Keratinocyte (primary cell): ENCODE results near the gene TMEM40.

Source experiments
- CTCF ChIP-seq, 3 experiments: IDR thresholded peaks in 1 of 3; conservative IDR thresholded peaks in 1 of 3; optimal IDR thresholded peaks in 1 of 3; 2 replicates in 2 of 3; 3 replicates in 1 of 3; pipeline versions ENCODE3 to v1.5.1; 2011; ENCODE audit warnings: low read length in 3 of 3, mild to moderate bottlenecking in 3 of 3, moderate library complexity in 2 of 3, control low read depth in 1 of 3, inconsistent platforms in 1 of 3; ENCODE audit not compliant: insufficient read depth in 2 of 3; ENCODE audit errors: extremely low read depth in 1 of 3
- EZH2 ChIP-seq: IDR thresholded peaks from one replicate; pipeline ENCODE4 v1.6.1; 2012; ENCODE audit warnings: inconsistent platforms, mild to moderate bottlenecking, low read length, moderate library complexity

GRCh38 chr3:12773710-12774086 lies 14.6 kb upstream of the TMEM40 start:
- TF ChIP-seq CTCF (optimal IDR thresholded peaks at IDR 0.05 in 1 of 3, IDR thresholded peaks at IDR 0.05 in 1 of 3, conservative IDR thresholded peaks at IDR 0.05 in 1 of 3; ENCODE audit: extremely low read depth in 1 of 3, insufficient read depth in 2 of 3, low read length in 3 of 3) (no peak), EZH2 (no peak)
